H1 (cell line): ENCODE data around the gene FASTKD3. TPM values are rescaled to one million over a fixed set of nuclear protein-coding genes. Genes with fewer than 3 reads are reported as not detected.

ENCODE experiments used
- E2F6 ChIP-seq: IDR thresholded peaks from 2 replicates; pipeline ENCODE4 v1.6.1; 2012; ENCODE audit warnings: inconsistent platforms
- MAX ChIP-seq: IDR thresholded peaks from 2 replicates; pipeline ENCODE4 v1.6.1; 2012; ENCODE audit warnings: inconsistent platforms
- RAD21 ChIP-seq, 2 experiments: IDR thresholded peaks in 1 of 2; conservative IDR thresholded peaks in 1 of 2; 2 replicates each; pipeline ENCODE4 v1.6.1; 2011; ENCODE audit warnings: low read depth in 2 of 2, low read length in 2 of 2, improper control_type of control experiment in 1 of 2, inconsistent platforms in 1 of 2, mild to moderate bottlenecking in 1 of 2, moderate library complexity in 1 of 2
- SP2 ChIP-seq: IDR thresholded peaks from 2 replicates; pipeline ENCODE4 v1.6.1; 2012; ENCODE audit warnings: mild to moderate bottlenecking, low read length, inconsistent platforms
- ZNF274 ChIP-seq: IDR thresholded peaks from 2 replicates; pipeline ENCODE4 v1.7.0; 2012; ENCODE audit warnings: low read length, borderline replicate concordance; ENCODE audit errors: extremely low read depth
- polyA plus RNA-seq, 7 experiments: library from polyadenylated mRNA; depleted of rRNA in 3 of 7; stranded (reverse) in 5 of 7; unstranded in 2 of 7; fragments of >200 nt in 5 of 7; fragments of 200-250 nt in 2 of 7; gene quantifications; 1 replicate in 5 of 7; 2 replicates in 1 of 7; 4 replicates in 1 of 7; pipeline versions ENCODE4 v1.2.1 to v1.2.3, GENCODE V29; 2011 to 2013; ENCODE audit warnings: missing spikeins in 2 of 7, mixed read lengths in 2 of 7
- total RNA-seq: library from RNA; stranded (reverse); fragmentation: NEBNext Ultra II Directional; extraction: Animal tissue kit (Norgen Biotek cat#: 25700); gene quantifications from 2 replicates; pipeline ENCODE4 v1.2.1, GENCODE V29; 2021

Gene FASTKD3
- total and polyA plus RNA-seq, 2 of the 8 experiments (the other 6 are each of a cell fraction or from before 2014, with no cell fraction given): 5.6 to 7.6 TPM

- TF ChIP-seq MAX (no peak), ZNF274 (no peak), RAD21 (IDR thresholded peaks at IDR 0.05 in 1 of 2, conservative IDR thresholded peaks at IDR 0.05 in 1 of 2; ENCODE audit: low read depth in 2 of 2, low read length in 2 of 2) (no peak), SP2 (no peak), E2F6 (no peak)
Measured at GRCh38 chr5:7855611-7856010, 13.2 kb downstream of the FASTKD3 start (continued).
